Cerebellar nuclear complex (tissue), 1 donor: Measurements from ENCODE around the gene FKBP11.

Source experiments
- DNase-seq, 2 experiments: peaks; one replicate each; lab custom pipeline; 2025; lab: John Stamatoyannopoulos, UW

Gene FKBP11

DNA sequence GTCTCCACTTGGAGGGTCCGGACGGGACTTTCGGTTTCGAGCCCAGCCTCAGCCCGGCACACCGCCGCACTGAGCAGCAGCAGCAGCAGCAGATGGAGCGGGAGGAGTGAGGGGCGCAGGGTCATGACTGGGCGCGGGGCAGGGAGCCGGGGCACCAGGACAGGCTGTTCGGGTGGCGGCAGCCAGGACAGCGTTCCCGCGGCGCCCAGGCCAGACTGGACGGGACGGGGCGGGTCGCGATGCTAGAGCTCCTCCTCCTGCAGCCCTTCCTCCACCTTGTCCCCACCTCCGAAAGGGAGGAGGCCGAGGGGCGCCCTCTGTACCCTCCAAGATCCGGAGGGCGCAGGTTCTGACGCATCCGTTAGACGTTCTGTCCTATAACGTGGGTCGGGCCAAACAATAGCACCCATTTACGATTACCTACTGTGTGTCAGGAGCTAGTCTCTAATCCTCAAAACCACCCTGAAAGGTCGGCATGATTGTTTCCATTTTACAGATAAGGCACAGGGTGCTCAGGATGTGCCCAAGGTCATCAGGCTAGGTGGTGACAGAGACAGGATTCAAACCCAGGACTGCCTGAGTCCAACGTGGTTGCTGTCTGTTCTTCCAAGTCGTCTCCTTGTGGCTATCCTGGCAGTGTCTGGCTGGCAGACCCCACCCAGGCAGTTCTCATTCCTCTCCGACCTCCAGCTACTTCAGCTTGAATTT lies at the start of gene FKBP11:
TSS of gene FKBP11 (minus strand) at position 189 of the 708 bp plus-strand sequence. CDS start at position 125, 64 bp downstream.
- DNase-seq: no peak

- no peak for DNase-seq
These were observed 48.8 kb upstream of the FKBP11 start for GRCh38 chr12:48973941-48974673.

DNA sequence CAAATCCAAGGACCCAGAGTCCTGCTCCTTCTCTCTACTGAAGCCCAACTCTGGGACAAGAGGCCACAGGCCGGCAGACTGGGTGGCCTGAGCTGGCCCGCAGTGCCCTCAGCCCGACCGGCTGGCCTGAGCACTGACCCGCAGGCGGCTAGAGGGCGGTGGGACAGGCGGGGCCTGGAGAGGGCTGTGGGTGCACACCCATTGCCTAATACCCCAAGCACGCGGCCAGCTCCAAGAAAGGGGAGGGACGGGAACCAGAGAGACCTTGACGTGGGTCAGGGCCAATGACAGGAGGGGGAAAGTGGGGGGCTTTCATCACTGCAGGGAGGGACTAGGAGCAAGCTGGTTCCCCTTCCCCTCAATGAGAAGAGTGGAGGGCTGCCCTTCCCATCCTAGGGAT lies 48.2 kb upstream of the FKBP11 start:
- no peak for DNase-seq

DNA sequence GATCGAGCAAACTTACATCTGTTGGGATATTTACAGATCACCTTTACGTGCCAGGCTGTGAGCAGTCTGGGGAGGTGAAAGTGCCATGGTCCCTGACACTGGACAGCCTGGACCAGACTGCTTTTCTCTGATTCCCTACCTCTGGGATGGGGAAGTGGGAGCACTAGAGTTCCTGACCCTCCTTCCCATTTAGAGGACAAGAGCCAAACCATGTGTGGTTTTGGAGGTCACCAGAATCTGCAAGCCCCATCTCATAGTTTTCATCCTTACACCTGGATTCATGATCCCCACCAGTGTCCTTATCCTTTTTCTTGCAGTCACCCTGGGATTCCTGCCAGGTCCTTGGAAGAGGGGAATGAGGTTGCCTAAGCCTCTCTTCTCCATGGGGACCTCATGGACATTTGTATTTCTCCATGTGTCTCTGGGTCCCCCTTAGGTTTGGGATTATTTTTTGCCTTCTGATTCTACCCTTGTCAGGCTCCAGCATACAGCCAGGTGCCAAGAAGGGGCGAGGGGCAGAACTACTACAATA lies 47.7 kb upstream of the FKBP11 start:
- DNase-seq: no peak

GRCh38 chr12:48972213-48972951 lies 47.1 kb upstream of the FKBP11 start:
- no peak for DNase-seq

GRCh38 chr12:48970702-48971334 lies 45.5 kb upstream of the FKBP11 start:
- DNase-seq: no peak

DNA sequence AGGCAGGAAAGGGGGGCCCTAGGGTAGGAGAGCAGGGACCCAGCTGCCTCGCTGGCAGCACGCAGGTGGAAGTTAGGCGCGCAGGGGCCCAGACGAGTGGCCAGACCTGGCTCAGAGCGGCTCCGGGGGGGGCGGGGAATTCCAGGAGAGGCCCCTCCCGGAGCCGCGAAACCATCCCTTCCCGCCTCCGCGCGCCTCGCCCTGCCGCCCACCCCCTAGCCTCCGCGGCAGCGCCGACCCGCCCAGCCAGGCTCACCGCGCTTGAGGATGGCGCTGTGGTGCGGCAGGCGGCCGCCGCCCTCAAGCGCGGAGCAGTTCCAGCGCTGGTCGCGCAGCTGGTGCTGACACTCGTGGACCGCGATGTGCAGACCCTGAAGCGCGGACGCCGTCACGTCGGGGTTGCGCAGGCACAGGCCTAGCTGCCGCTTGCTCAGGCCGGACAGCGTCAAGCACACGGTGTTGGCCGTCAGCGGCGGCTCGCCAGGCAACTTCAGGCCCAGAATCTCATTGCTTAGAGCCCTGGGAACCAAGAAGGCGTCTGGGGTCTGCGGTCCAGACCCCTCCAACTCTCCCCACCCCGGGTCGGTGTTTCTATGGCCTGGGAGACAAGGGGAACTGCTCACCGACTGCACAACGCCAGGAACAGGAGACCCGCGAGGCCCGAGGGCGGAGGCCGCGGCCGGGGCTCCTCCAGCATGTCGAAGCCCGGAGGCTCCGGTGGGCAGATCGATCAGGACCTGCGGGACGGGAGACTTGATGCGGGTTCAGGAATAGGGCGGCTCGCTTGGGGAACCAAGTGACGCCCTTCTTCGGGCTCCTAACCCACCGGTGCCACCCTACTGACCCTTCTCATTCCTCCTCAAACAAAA lies 44.8 kb upstream of the FKBP11 start:
- no peak for DNase-seq

DNA sequence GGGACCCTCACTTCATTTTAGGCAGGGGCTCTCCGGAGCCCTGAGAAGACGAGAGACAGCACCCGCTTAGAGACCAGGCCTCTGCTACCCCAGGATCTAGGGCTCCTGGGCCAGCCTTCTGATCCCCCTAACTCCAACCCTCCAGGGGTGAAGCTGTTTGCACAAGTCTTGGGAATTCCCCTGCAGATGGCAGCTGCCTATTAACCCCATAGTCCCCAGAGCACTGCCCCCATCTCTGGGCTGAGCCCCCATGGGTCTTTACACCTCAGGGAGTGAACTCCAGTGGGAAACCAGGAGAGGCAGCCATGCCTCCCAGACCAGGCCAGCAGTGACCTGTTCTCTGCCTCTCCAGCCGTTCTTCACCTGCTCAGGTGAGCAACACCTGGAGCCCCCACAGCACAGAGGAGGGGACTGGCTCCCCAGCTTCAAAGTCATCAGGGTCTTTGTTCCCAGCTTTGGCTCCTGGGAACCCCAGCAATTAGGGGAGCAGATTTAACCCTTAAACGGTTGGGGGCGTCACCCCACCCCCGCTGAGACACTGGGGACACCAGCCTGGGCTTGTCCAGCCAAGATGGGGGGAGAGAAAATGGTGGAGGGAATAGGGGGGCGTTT lies 44.0 kb upstream of the FKBP11 start:
- no peak for DNase-seq

DNA sequence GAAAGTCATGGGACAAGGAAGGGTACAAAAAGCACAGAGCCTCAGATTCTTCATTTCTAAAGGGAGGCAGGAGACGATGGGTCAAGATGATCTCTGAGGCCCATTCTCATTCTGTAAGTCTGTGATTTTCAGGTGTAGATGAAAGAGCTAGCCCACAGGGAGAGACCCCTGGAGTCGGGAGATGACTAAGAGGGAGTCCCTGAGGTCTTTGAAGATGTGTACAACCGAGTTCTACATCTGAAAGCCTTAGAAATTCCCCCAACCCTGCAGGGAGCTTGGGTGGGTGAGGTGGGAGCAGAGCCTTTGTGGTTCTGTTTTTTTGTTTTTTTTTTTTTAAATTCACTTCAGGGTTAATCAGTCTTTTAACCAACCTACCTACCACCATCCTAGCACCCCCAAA lies 43.2 kb upstream of the FKBP11 start:
- DNase-seq: no peak

- no peak for DNase-seq
These were observed 42.7 kb upstream of the FKBP11 start for GRCh38 chr12:48967991-48968390.

- no peak for DNase-seq
These were observed 41.0 kb upstream of the FKBP11 start for GRCh38 chr12:48966177-48966895.

DNA sequence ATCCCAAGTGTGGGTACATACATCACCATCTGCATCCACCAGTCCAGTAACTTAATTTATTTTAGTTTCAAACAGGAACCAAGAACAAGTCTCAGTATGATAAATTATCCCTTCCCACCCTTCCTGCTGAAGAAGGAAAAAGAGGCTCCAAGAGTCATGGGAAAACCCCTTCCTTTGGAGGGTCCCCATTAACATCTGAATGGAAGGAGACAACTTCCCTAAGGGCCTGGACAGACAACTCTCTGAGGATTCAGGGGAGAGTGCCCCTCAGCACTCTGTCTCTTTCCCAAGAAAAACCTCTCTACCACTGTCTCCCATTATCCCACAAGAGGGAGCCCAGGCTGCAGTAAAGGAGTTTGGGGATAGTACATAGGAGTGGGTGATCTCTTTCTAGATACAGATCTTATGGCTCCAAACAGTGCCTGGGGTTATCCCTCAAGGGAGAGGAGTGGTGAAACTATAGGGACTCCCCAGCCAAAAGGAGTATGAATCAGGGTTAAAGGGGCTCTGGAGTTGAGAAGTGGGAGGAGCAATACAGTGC lies 40.1 kb upstream of the FKBP11 start:
- DNase-seq: no peak

- DNase-seq: no peak
These were observed 36.5 kb upstream of the FKBP11 start for GRCh38 chr12:48961801-48962200.

GRCh38 chr12:48961331-48961730 lies 36.0 kb upstream of the FKBP11 start:
- no peak for DNase-seq

- DNase-seq: no peak
These were observed 35.5 kb upstream of the FKBP11 start for GRCh38 chr12:48960834-48961233.

- DNase-seq: no peak
These were observed 32.7 kb upstream of the FKBP11 start for GRCh38 chr12:48958049-48958388.

GRCh38 chr12:48957141-48958048 lies 32.1 kb upstream of the FKBP11 start, which contains the start of gene ARF3:
Gene ARF3, minus strand, starts transcription at chr12:48957487. Its CDS starts 16,392 bp downstream, at chr12:48941095.
- peak; percentile 22 to 66 for DNase-seq

- peak in 1 of 2 experiments; percentile 26 for DNase-seq
These were observed 31.2 kb upstream of the FKBP11 start for GRCh38 chr12:48956279-48957140.
